ENCODE results near the gene IGF2BP1. TPM values are rescaled to one million over a fixed set of nuclear protein-coding genes. Genes with fewer than 3 reads are reported as not detected.

IGF2BP1 gene
- total RNA-seq, 1 experiment from 2014 or later = 434 TPM

- no peak overlapping the region for H3K27ac ChIP-seq (ENCODE audit: insufficient read length, low read depth, low read length)
- H3K79me1 ChIP-seq (ENCODE audit: insufficient read depth, low read depth, low read length, poor library complexity, severe bottlenecking) = no peaks in the 10 kb centered on the region
- no peaks in the 10 kb centered on the region for H4K20me1 ChIP-seq (ENCODE audit: control insufficient read depth, insufficient read depth, insufficient read length)
- H3K9me3 ChIP-seq (ENCODE audit: control insufficient read depth, low read depth, low read length) = no peaks in the 10 kb centered on the region
- DNase-seq = peak; percentile 84
- no peak overlapping the region for H3T11ph ChIP-seq (ENCODE audit: low read length)
- no peak overlapping the region for H2BK5ac ChIP-seq (ENCODE audit: insufficient read length, low read length)
- H2BK120ac ChIP-seq (ENCODE audit: low read depth, low read length, poor library complexity, severe bottlenecking) = no peak overlapping the region
- no peaks in the 10 kb centered on the region for H3K79me2 ChIP-seq (ENCODE audit: insufficient read depth, low read length)
- no peaks in the 10 kb centered on the region for H3K27me3 ChIP-seq (ENCODE audit: insufficient read depth, low read length)
- H4K5ac ChIP-seq (ENCODE audit: insufficient read length, low read depth, low read length) = no peak overlapping the region
- Mint-ChIP-seq H3K27me3 (ENCODE audit: low read depth) (peaks cover 2% of the 10 kb centered on the region; the same call in 1 of the 2 replicates), H3K4me3 (no peak overlapping the region), H3K36me3 (ENCODE audit: insufficient read depth in 1 of 3, low read depth in 3 of 3) (no peaks in the 10 kb centered on the region), H3K27ac (no peak overlapping the region; a peak in 1 of 7 replicates), H3K4me1 (peaks cover 11 to 15% of the 10 kb centered on the region in 2 experiments), H3K9me3 (no peaks in the 10 kb centered on the region)
- H3K14ac ChIP-seq (ENCODE audit: insufficient read depth, low read length) = no peak overlapping the region
- H3K4ac ChIP-seq (ENCODE audit: low read depth, low read length) = no peak overlapping the region
- H3K9ac ChIP-seq (ENCODE audit: extremely low read depth, insufficient read length, low read length) = no peak overlapping the region
- H2BK15ac ChIP-seq (ENCODE audit: low read depth, low read length) = no peak overlapping the region
- no peak overlapping the region for H2AK5ac ChIP-seq (ENCODE audit: insufficient read length, low read length)
- no peak overlapping the region for H3K18ac ChIP-seq (ENCODE audit: insufficient read length, low read depth, low read length)
- no peak overlapping the region for H2BK12ac ChIP-seq (ENCODE audit: insufficient read length, low read depth, low read length)
- H3K4me2 ChIP-seq (ENCODE audit: insufficient read depth, insufficient read length, low read length) = no peak overlapping the region
- peaks cover 3% of the 10 kb centered on the region; the same call in 1 of the 2 replicates for H3K4me1 ChIP-seq (ENCODE audit: insufficient read depth, low read length)
- H3K56ac ChIP-seq (ENCODE audit: insufficient read length, low read depth, low read length) = no peak overlapping the region
- no peaks in the 10 kb centered on the region for H3K23me2 ChIP-seq (ENCODE audit: insufficient read length, low read depth, low read length, poor library complexity, severe bottlenecking)
- no peak overlapping the region for H4K8ac ChIP-seq (replicated peaks; ENCODE audit: insufficient read length, low read depth, low read length)
- H2BK20ac ChIP-seq (ENCODE audit: low read depth, low read length, poor library complexity, severe bottlenecking) = no peak overlapping the region
- peak; percentile 76 for TF ChIP-seq CTCF (conservative IDR thresholded peaks at IDR 0.05)
- H2AFZ ChIP-seq (ENCODE audit: low read length) = peak overlapping the region; percentile 81
- no peak overlapping the region for H4K91ac ChIP-seq (ENCODE audit: insufficient read length, low read depth, low read length)
- no CpG with 5 or more reads among the region's 7 CpGs for WGBS (ENCODE audit: extremely low coverage, insufficient read length, low lambda C conversion rate)
- H3K23ac ChIP-seq (ENCODE audit: insufficient read length, low read depth, low read length) = no peak overlapping the region
Measured at GRCh38 chr17:48954300-48954755, 42.9 kb upstream of the IGF2BP1 start.

Data from H9 (cell line).